Breast epithelium (tissue), 3 donors: Measurements from ENCODE around the gene SLC25A21.

Experiments
- CTCF ChIP-seq, 3 donors: fragments of 450-650 bp; IDR thresholded peaks; one replicate each; pipeline ENCODE4 v1.5.1; 2016 to 2017; ENCODE audit warnings: antibody characterized with exemption in 3 of 3, mild to moderate bottlenecking in 3 of 3, moderate library complexity in 3 of 3
- POLR2A ChIP-seq: fragments of 450-650 bp; IDR thresholded peaks from one replicate; pipeline ENCODE4 v1.6.1; 2016; ENCODE audit warnings: antibody characterized with exemption, mild to moderate bottlenecking, moderate library complexity

- TF ChIP-seq CTCF (IDR thresholded peaks at IDR 0.05) (no peak), POLR2A (no peak)
Observed at GRCh38 chr14:36975834-36976233, 196.6 kb downstream of the SLC25A21 start.
